Measurements from ENCODE around the gene SMARCD2.
"Not testable (repeated sequence)": the region's sequence is repeated elsewhere in the genome, so short reads cannot be mapped to it uniquely, and the experiment has no call there.

- TF ChIP-seq, protein P1, sequence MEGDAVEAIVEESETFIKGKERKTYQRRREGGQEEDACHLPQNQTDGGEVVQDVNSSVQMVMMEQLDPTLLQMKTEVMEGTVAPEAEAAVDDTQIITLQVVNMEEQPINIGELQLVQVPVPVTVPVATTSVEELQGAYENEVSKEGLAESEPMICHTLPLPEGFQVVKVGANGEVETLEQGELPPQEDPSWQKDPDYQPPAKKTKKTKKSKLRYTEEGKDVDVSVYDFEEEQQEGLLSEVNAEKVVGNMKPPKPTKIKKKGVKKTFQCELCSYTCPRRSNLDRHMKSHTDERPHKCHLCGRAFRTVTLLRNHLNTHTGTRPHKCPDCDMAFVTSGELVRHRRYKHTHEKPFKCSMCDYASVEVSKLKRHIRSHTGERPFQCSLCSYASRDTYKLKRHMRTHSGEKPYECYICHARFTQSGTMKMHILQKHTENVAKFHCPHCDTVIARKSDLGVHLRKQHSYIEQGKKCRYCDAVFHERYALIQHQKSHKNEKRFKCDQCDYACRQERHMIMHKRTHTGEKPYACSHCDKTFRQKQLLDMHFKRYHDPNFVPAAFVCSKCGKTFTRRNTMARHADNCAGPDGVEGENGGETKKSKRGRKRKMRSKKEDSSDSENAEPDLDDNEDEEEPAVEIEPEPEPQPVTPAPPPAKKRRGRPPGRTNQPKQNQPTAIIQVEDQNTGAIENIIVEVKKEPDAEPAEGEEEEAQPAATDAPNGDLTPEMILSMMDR (conservative IDR thresholded peaks at IDR 0.05 in 1 of 2, IDR thresholded peaks at IDR 0.05 in 1 of 2; ENCODE audit: low read depth in 1 of 2, low read length in 2 of 2), result peak; percentile 2 to 29
- not testable (repeated sequence) for TF ChIP-seq EZH2 (IDR thresholded peaks at IDR 0.05; ENCODE audit: low read length, missing control alignments)
Observed at GRCh38 chr17:63866625-63867024, 24.1 kb upstream of the SMARCD2 start.
